Measurements from ENCODE around the gene ATAD3C. TPM values are rescaled to one million over a fixed set of nuclear protein-coding genes. Genes with fewer than 3 reads are reported as not detected.

ATAD3C gene
- total and polyA plus RNA-seq, 10 of the 15 experiments (the other 5 are each of a cell fraction or from before 2014, with no cell fraction given), result 0.03 to 3.1 (median 0.86) TPM

GRCh38 chr1:1511533-1512285 lies 62.2 kb downstream of the ATAD3C start, which contains the start of gene ATAD3A (continued):
- TF ChIP-seq EGR1 (IDR thresholded peaks at IDR 0.05; ENCODE audit: borderline replicate concordance in 1 of 2, low read depth in 2 of 2, low read length in 2 of 2) (peak; percentile 27 to 74; a peak in 2 of 3 replicates), NFIC (IDR thresholded peaks at IDR 0.05; ENCODE audit: low read depth, low read length) (no peak), ZNF274 (IDR thresholded peaks at IDR 0.05; ENCODE audit: insufficient read depth, insufficient read length) (no peak), SMAD1 (IDR thresholded peaks at IDR 0.05; ENCODE audit: low read depth, partially characterized antibody) (no peak), PAX5 (IDR thresholded peaks at IDR 0.05; ENCODE audit: borderline replicate concordance, low read depth, low read length) (peak; percentile 6; the same call in 1 of the 2 replicates), TCF12 (IDR thresholded peaks at IDR 0.05; ENCODE audit: low read depth, low read length) (peak; percentile 51; the same call in 1 of the 2 replicates), IRF5 (IDR thresholded peaks at IDR 0.05; ENCODE audit: borderline replicate concordance) (peak; percentile 57; the same call in 1 of the 2 replicates), EED (IDR thresholded peaks at IDR 0.05; ENCODE audit: low read depth) (peak; percentile 39; the same call in 1 of the 2 replicates), ATF2 (IDR thresholded peaks at IDR 0.05; ENCODE audit: low read length) (no peak), TAF1 (IDR thresholded peaks at IDR 0.05; ENCODE audit: borderline replicate concordance, low read depth, low read length) (peak; percentile 45; the same call in 1 of the 2 replicates), SUPT20H (IDR thresholded peaks at IDR 0.05; ENCODE audit: borderline replicate concordance, control insufficient read depth, low read depth, low read length) (no peak), HCFC1 (IDR thresholded peaks at IDR 0.05; ENCODE audit: low read length) (peak; percentile 78), MLLT1 (IDR thresholded peaks at IDR 0.05) (peak; percentile 96), SIN3A (IDR thresholded peaks at IDR 0.05; ENCODE audit: low read depth, low read length) (peak; percentile 79; the same call in 1 of the 2 replicates), BACH1 (IDR thresholded peaks at IDR 0.05; ENCODE audit: borderline replicate concordance) (peak; percentile 99), BCLAF1 (IDR thresholded peaks at IDR 0.05) (no peak)
- TF ChIP-seq, protein P1, sequence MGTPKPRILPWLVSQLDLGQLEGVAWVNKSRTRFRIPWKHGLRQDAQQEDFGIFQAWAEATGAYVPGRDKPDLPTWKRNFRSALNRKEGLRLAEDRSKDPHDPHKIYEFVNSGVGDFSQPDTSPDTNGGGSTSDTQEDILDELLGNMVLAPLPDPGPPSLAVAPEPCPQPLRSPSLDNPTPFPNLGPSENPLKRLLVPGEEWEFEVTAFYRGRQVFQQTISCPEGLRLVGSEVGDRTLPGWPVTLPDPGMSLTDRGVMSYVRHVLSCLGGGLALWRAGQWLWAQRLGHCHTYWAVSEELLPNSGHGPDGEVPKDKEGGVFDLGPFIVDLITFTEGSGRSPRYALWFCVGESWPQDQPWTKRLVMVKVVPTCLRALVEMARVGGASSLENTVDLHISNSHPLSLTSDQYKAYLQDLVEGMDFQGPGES (IDR thresholded peaks at IDR 0.05), result peak; percentile 66

All from GM12878 (cell line).